Kasumi-1 (cell line): Measurements from ENCODE around the gene SLC25A21.

Source experiments
- DNase-seq, 2 experiments: peaks; one replicate each; lab custom pipeline; 2025; lab: John Stamatoyannopoulos, UW

SLC25A21 gene

GRCh38 chr14:36661506-36662257, 510.7 kb downstream of the SLC25A21 start, which contains the start of gene PAX9:
Gene PAX9, plus strand, starts transcription at chr14:36661860. Its CDS starts 230 bp downstream, at chr14:36662090.
- DNase-seq, result no peak

GRCh38 chr14:36660736-36661505, 511.5 kb downstream of the SLC25A21 start:
- no peak for DNase-seq

- DNase-seq, result no peak
These were observed 512.3 kb downstream of the SLC25A21 start for GRCh38 chr14:36659822-36660735.

- DNase-seq, result no peak
These were observed 513.2 kb downstream of the SLC25A21 start for GRCh38 chr14:36659010-36659821.

GRCh38 chr14:36658123-36659009, 514.0 kb downstream of the SLC25A21 start:
- DNase-seq, result no peak

GRCh38 chr14:36657399-36658122, 514.8 kb downstream of the SLC25A21 start:
- DNase-seq, result no peak

- no peak for DNase-seq
These were observed 515.6 kb downstream of the SLC25A21 start for GRCh38 chr14:36656687-36657398.

GRCh38 chr14:36655963-36656686, 516.3 kb downstream of the SLC25A21 start:
- DNase-seq, result no peak

GRCh38 chr14:36655571-36655962, 516.8 kb downstream of the SLC25A21 start:
- no peak for DNase-seq

GRCh38 chr14:36654794-36655381, 517.5 kb downstream of the SLC25A21 start:
- no peak for DNase-seq

- DNase-seq, result no peak
These were observed 518.2 kb downstream of the SLC25A21 start for GRCh38 chr14:36653962-36654793.

GRCh38 chr14:36653413-36653812, 519.0 kb downstream of the SLC25A21 start:
- DNase-seq, result no peak

GRCh38 chr14:36652542-36653201, 519.7 kb downstream of the SLC25A21 start:
- DNase-seq, result no peak

GRCh38 chr14:36649872-36650650, 522.3 kb downstream of the SLC25A21 start:
- DNase-seq, result no peak
